Fibroblast of villous mesenchyme (primary cell): ENCODE results near the gene XYLT1. TPM values are rescaled to one million over a fixed set of nuclear protein-coding genes. Genes with fewer than 3 reads are reported as not detected.

Source experiments
- DNase-seq: peaks from one replicate; pipeline ENCODE4 v3.0.0-alpha.2; 2010; ENCODE audit warnings: low read depth
- H3K4me3 ChIP-seq: 2 replicates; pipeline ENCODE4 v1.5.1; 2011; ENCODE audit warnings: low read depth, mild to moderate bottlenecking, low read length
- CTCF ChIP-seq: IDR thresholded peaks from 2 replicates; pipeline ENCODE4 v1.5.1; 2012; ENCODE audit warnings: low read depth, mild to moderate bottlenecking, low read length; ENCODE audit not compliant: insufficient read depth
- total RNA-seq: library from RNA; depleted of rRNA; stranded (reverse); fragments of >200 nt; gene quantifications from 2 replicates; pipeline ENCODE4 v1.2.3, GENCODE V29; 2012

Gene XYLT1
- total RNA-seq, 1 donor, result 2.6 TPM

DNA sequence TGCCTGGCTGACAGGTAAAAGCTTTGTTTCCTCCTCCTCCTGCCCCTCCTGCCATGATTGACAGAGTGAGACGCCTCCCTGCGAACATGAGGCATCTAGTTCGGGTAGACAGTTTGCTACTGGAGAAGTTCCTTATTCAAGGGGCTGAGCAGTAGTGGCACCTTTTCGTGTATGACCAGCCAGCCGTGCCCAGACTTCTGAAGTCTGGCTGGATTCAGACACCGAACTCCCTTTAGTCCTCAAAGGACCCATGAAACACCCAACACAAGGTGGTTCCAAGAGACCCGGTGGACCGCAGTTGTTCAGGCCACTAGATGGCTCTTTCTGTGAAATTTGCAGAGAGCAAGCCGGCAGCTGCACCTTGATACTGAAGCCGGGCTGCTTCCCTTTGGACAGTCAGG is 192.8 kb downstream of the XYLT1 start:
- peak; percentile 40 for TF ChIP-seq CTCF
- DNase-seq, result no peak
- no peak overlapping the region for H3K4me3 ChIP-seq

GRCh38 chr16:17276610-17277009 is 194.2 kb downstream of the XYLT1 start:
- no peak overlapping the region for H3K4me3 ChIP-seq
- TF ChIP-seq CTCF, result no peak
- DNase-seq, result no peak

DNA sequence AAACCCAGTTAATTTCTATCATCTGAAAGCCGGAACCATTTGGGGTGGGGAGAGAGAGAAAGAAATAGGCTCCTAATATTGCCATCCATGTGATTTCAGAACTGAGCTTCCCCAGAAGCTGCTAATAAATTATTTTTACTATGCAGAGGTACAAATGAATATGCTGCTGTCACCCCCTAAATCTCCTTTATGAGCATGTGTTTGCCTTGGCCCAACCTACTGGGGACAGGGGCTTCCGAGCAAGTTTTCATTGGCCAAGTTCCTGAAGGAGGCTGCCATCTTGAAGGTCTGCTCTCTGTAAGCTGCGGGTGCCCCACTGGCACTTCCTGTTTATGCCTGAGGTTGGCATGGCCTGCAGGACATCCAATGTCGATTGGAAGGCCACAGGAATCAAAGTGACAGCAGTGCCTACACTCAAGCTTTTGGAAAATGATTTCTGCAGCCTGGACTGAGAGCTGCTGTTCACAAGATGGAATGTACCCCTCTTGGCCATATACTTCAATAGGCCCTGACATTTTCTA is 194.7 kb downstream of the XYLT1 start:
- H3K4me3 ChIP-seq, result no peak overlapping the region
- no peak for TF ChIP-seq CTCF
- no peak for DNase-seq

- no peak for TF ChIP-seq CTCF
- DNase-seq, result no peak
- H3K4me3 ChIP-seq, result no peak overlapping the region
Measured at GRCh38 chr16:17275076-17276009, 195.4 kb downstream of the XYLT1 start.

DNA sequence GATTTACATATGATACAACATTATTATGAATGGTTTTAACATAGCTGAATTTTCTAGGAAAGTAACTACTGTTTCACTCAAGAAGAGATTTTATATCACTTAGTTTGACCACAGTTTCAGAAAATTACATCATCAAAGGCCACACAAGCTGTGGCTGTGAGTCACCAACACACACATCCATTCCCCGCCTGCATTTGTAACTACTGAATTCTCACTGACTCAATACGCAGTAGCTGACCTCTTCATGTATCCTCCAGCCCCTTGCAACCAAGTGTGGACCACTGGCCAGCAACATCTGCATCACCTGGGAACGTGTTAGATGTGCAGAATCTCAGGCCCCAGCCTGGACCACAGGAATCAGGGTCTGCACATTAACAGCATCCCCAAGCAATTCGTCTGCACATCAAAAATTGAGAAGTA is 197.6 kb downstream of the XYLT1 start:
- no peak for TF ChIP-seq CTCF
- H3K4me3 ChIP-seq, result no peak overlapping the region
- peak; percentile 88 for DNase-seq

GRCh38 chr16:17272716-17273115 is 198.0 kb downstream of the XYLT1 start:
- no peak overlapping the region for H3K4me3 ChIP-seq
- no peak for DNase-seq
- no peak for TF ChIP-seq CTCF
